Fibroblast of skin of right biceps (primary cell): ENCODE data around the gene ALDH7A1.
"Not testable (repeated sequence)": the region's sequence is repeated elsewhere in the genome, so short reads cannot be mapped to it uniquely, and the experiment has no call there.

Experiments used
- DNase-seq: peaks from one replicate; pipeline ENCODE4 v3.0.0-alpha.2; 2013

ALDH7A1 gene

DNA sequence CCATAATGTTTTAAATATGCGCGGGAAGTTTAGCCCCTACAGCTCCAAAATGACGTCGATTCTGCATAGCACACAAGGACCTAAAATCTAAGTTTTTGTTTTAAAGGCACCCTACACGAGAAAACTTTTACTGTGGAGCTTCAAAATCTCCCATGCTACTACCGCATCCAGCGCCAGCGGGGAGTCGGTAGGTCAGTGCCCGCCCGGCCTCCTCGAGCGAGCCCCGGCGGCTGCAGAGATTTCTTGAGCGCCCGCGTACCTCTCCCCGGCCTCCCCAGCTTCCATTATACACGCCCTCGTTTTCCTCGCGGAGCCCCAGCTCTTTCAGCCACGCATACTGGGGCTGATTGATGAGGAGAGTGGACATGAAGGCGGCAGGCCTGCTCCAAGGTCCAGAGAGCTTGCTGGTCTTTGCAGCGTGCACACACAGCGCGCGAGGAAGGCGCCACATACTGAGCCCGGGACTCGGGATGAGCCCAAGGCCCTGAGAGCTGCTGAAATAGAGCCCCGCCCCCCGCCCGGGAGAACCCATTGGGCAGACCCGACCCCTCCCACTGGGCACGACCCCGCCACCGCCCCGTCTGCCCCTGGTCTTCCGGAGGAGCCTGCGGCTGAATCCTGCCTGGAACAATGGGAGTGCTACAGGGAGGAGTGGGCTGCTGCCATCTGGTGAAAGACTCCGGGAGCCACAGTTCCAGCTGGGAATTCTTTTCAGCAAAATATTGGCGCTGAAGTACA lies at the start of gene ALDH7A1:
Gene ALDH7A1 (minus strand): TSS at position 472 of the 738 bp plus-strand sequence. CDS start 21 bp downstream, at position 451.
- peak; percentile 97 for DNase-seq

DNA sequence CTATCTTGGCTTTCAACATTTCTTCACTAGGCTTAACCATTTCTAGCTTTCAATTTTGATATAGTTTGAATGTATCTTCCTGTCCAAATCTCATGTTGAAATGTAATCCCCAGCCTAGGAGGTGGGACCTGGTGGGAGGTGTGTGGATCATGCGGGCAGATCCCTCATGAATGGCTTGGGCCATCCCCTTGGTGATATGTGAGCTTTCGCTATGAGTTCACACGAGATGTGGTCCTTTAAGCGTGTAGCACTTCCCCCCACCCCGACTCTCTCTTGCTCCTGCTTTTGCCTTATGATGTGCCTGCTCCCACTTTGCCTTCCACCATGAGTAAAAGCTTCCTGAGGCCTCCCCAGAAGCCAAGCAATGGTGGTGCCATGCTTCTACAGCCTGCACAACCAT lies 46.4 kb upstream of the ALDH7A1 start:
- DNase-seq, result no peak

DNA sequence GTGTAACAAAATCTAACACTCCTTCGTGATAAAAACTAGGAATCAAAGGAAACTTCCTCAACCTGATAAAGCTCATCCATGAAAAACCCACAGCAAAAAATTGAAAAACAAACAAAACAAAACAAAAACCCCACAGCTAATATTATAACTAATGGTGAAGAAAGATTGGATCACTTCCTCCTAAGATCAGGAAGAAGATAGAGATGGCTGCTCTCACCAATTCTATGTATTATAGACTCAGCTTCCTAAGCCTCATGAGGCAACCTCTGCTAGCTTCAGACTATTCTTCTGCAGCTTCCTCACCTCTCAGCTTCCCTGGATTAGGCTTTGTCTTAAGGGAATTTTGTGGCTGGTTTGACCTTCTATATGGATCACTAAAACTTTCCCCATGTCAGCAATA lies 45.8 kb upstream of the ALDH7A1 start:
- no peak for DNase-seq

DNA sequence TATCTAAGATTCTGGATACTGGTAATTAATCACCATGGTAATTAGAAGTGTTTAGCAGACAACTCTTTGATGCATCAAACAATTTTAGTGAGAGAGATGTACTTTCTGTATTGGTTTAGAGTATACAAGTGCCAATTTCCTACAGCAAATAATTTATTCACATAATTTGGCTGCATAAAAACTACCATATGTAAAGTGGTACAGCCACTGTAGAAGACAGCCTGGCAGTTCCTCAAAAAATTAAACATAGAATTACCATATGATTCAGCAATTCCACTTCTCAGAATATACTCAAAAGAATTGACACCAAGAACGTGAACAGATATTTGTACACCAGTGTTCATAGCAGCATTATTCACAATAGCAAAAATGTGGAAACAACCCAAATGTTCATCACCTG lies 41.9 kb upstream of the ALDH7A1 start:
- no peak for DNase-seq

DNA sequence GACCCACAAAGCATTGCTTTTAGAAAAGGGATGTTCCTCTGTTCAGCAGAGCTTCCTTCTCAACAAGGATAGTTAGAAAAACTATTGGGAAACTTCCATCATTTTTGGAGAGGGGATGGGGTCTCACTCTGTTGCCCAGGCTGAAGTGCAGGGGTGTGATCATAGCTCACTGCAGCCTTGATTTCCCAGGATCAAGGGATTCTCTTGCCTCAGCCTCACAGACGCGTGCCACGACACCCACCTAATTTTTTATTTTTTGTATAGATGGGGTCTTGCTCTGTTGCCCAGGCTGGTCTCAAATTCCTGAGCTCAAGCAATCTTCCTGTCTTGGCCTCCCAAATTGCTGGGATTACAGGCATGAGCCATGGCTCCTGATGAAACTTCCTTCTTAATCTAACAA lies 40.6 kb upstream of the ALDH7A1 start:
- DNase-seq, result no peak

DNA sequence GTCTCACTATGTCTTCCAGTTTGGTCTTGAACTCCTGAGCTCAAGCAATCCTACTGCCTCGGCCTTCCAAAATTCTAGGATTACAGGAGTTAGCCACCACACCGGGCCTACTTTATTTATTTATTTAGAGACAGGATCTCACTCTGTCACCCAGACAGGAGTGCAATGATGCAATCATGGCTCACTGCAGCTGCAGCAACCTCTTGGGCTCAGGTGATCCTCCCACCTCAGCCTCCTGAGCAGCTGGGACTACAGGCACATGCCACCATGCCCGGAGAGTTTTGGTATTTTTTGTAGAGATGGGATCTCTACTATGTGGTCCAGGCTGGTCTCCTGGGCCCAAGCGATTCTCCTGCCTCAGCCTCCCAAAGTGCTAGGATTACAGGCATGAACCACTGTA lies 38.5 kb upstream of the ALDH7A1 start:
- DNase-seq, result no peak

DNA sequence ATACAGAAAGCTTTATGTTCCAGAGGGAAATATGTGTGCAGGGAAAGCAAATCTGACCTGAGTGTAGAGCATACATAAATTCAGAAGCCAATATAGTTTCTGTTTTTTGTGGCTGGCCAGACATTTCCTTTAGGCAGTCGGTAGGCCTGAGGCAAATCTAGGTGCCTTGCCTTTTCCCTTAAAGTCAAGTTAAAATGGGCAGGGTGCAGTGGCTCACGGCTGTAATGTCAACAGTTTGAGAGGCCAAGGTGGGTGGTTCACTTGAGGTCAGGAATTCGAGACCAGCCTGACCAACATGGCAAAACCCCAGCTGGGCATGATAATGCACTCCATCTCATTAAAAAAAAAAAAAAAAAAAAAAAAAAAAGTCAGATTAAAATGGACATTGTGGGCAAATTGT lies 36.9 kb upstream of the ALDH7A1 start:
- no peak for DNase-seq

DNA sequence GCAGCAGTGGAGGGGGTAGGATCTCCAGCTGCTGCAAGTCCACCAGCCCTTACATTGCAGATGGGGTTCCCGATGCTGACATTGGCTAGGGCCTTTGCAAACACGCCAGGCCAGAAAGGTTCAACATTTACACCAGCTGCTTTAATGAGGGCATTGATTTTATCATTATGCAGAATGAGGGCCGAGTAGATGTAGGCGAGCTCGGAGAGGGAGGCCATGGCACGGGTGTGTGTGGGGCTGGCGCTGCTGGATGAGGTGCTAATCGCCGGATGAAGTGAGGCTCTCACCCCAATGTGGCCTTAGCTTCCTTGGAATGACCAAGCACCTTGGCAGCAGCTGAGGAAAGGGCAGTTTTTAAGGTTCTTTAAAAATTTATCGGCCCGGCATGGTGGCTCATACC lies 33.1 kb upstream of the ALDH7A1 start:
- DNase-seq, result no peak

DNA sequence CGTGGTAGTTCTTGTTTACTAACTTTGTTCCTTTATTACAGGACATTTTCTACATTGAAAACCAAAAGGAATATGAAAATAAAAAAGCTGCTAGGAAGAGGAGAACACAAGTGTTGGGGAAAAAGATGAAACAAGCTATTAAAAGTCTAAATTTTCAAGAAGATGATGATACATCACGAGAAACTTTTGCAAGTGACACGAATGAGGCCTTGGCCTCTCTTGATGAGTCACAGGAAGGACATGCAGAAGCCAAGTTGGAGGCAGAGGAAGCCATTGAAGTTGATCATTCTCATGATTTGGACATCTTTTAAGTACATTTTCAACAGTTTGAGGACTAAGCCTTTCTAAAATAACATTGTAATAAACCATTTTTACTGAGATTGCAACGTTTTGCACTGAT lies 29.5 kb upstream of the ALDH7A1 start:
- peak; percentile 92 for DNase-seq

DNA sequence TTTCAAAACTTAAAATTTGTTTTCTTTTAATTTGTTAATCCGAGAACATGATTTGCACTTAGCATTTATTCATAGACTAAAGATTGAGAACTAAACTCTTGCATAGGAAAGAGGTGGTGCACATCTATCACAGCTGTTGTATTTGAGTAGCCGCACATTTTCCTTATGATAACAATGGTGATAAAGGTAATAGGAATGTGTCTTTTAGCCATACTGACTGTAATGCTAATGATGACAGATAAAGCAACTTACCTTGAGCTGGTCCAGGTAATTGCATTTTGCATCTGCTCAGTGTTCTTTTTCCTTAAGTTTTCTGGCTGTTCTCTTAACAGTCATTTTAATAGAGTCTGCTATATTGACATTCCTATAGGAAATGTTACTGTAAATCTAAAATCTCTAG lies 24.8 kb upstream of the ALDH7A1 start:
- DNase-seq, result no peak

DNA sequence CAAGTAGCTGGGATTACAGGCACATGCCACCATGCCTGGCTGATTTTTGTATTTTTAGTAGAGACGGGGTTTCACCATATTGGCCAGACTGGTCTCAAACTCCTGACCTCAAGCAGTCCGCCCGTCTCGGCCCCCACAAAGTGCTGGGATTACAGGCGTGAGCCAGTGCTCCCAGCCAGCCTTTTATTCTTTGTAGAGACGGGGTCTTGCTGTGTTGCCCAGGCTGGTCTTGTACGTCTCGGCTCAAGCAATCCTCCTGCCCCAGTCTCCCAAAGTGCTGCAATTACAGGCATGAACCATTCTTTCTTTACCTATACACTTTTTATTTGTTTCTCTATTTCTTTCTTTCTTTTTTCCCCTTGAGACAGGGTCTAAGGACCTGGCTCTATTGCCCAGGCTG lies 22.6 kb upstream of the ALDH7A1 start:
- DNase-seq, result not testable (repeated sequence)

DNA sequence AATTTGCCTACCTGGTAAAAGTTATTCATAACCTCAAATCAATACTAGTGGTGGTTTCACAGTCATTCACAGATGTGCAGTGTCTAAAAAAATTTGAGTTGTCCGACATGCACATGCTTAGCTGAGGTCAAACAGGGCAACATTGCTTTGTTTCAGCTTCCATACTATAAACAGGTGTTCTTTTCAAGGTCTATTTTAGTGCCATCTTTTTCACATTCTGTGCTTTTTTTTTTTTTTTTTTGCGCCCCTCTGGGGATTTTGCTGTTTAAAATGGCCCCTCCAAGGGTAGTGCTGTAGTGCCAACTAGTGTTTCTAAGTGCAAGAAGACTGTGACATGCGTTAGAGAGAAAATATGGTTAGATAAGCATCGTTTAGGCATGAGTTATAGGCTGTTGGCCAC lies 20.3 kb upstream of the ALDH7A1 start:
- DNase-seq, result no peak

DNA sequence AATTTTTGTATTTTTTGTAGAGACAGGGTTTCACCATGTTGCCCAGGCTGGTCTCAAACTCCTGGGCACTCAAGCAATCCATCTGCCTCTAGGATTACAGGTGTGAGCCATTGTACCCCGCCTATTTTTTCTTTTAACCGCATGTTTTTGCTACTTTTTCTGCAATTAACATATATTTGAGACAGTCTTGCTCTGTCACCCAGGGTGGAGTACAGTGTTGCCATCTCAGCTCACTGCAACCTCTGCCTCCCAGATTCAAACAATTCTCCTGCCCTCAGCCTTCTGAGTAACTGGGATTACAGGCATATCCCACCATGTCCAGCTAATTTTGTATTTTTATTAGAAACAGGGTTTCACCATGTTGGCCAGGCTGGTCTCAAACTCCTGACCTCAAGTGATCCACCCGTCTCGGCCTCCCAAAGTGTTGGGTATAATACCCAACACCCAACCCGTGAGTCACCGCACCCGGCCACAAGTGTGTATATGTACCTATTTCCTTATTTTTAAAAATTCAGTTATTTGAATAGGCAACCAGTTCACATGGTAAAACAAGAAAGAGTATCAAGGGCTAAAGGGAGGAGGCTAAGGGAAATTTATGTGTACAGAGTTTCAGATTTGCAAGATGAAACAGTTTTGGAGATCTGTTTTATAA lies 19.0 kb upstream of the ALDH7A1 start:
- no peak for DNase-seq

DNA sequence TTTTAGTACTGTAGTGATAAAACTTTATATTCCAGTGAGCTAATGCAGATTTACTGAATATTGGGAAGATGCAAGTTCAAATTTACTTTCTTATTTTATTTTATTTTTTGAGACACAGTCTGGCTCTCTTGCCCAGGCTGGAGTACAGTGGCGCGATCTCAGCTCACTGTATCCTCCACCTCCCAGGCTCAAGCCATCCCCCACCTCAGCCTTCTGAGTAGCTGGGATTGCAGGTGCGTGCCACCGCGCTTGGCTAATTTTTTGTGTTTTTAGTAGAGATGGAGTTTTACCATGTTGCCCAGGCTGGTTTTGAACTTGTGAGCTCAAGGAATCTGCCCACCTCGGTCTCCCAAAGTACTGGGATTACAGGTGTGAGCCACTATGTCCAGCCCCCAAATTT lies 15.6 kb upstream of the ALDH7A1 start:
- no peak for DNase-seq

DNA sequence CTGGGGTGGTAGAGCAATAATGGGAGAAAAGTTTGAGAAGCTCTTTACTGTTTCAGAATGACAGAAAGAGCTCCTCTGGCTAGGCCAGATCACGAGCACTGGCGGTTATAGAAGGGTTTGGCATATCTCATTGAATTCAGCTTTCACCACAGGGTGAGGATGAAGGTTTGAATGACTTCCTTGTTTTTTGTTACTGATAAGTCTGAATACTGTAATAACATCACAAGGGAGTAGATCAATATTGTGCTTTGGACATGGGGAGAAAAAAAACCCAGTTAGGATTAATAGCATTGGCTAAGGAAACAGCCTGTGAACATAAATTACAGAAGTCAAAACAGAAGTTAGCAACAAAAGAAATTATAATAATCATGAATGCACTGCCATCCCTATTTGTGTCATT lies 15.1 kb upstream of the ALDH7A1 start:
- no peak for DNase-seq

DNA sequence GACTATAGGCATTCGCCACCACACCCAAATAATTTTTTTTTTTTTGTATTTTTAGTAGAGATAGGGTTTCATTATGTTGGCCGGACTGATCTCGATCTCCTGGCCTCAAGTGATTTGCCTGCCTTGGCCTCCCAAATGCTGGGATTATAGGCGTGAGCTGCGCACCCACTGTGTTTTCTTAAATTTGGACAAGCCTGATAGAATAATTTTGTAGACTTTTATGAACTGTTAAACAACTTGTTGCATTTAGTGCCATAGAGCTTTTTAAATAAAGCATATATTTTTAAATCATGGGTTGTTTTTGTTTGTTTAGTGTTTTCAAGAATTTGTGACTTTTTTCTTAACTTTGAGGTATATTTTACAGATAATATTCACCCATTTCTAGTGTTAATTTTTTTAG lies 10.5 kb upstream of the ALDH7A1 start:
- no peak for DNase-seq

DNA sequence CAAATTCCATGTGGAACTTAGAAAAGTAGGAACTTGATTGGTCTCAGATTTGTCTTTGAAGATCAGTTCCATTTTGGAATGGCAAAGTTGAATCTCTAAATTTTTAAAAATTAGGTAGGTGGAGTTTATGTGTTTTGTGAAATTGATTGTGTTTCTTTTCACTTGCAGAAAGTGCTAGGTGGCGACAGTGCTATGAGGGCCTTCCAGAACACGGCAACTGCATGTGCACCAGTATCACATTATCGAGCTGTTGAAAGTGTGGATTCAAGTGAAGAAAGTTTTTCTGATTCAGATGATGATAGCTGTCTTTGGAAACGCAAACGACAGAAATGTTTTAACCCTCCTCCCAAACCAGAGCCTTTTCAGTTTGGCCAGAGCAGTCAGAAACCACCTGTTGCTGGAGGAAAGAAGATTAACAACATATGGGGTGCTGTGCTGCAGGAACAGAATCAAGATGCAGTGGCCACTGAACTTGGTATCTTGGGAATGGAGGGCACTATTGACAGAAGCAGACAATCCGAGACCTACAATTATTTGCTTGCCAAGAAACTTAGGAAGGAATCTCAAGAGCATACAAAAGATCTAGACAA lies 8.5 kb upstream of the ALDH7A1 start:
- DNase-seq, result no peak

DNA sequence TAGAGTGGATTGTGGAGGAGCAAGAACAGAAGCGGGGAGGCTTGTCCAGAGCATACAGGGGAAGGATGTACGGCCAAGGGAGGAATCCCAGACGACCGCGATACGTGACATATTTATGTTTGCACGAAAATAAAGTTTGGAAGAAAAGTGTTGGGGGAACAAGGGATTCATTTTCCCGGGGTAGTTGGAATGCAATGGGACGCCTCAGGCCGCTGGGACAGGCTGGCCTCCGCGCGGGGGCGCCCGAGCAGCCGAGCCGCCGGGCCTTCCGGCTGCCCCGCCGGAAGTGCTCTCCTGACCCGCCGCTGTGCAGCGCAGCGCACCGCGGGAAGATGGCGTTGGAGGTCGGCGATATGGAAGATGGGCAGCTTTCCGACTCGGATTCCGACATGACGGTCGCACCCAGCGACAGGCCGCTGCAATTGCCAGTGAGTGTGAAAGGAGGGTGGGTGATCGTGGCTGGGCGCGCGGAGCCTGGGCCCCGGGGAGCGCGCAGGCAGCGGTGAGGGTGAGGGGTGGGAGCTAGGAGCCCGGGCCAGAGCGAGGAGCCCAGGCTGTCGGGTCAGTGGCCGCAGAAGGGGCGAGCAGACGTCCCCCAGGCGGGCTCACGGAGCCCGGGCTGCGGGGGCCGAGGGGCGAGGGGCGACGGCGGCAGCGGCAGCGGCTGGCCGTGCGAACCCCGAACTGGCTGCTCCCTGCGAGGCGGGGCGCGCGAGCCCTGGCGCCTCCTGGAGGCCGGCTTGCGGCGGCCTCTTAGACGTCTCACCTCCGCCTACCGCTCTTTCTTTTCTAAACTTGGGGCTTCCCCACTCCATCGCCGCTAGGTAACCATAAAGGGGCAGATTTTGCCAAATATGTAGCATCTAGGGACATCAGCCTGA lies 5.9 kb upstream of the ALDH7A1 start, which contains the start of gene PHAX:
Gene PHAX (plus strand): TSS at position 317 of the 881 bp plus-strand sequence. CDS start 16 bp downstream, at position 333.
- DNase-seq, result peak; percentile 83

DNA sequence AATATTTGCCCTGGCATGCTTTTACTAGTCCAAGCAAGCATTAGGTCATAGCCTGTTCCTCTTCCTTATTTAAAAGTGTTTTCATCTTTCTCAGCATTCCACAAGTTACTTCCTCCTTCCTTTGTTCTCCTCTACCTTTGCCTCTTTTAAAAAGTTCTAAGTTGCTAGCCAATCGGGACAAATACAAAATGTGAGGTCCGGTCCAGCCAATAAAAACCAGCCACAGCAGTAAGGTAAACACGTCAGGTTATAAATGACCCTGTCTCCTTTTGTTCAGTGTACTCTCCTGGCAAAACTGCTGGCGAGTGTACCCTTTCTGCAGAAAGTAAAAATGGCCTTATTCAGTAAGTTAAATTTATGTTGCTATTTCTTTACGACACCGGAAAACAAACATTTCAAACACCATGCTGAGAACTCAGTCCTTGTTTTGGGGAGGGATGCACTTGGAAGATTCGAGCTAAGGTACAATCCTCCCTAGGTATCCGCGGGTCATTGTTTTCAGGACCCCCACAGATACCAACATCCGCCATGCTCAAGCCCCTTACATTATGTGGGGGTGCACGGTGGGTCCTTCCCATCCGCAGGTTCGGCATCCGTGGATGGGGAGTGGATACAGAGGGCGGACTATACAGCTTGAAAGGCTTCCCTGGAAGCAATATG lies 5.1 kb upstream of the ALDH7A1 start:
- DNase-seq, result not testable (repeated sequence)

DNA sequence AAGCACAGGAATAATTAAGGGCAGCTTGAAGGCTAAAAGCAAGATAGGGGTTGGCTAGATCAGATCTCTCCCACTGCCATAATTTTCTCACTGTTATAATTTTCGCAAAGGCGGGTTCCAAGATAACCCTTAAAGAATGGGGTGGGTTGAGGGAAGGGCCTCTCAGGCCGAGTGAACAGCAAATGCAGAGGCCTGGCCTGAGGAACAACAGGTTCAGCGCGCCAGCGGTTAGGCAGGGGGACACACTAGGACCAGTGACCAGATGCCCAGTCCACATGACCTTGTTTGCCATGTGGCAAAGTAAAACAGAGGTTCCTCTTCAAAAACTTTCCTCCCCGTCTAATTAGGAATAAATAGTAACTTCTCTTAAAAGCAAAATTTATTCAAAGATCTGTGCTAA lies 4.5 kb upstream of the ALDH7A1 start:
- no peak for DNase-seq

DNA sequence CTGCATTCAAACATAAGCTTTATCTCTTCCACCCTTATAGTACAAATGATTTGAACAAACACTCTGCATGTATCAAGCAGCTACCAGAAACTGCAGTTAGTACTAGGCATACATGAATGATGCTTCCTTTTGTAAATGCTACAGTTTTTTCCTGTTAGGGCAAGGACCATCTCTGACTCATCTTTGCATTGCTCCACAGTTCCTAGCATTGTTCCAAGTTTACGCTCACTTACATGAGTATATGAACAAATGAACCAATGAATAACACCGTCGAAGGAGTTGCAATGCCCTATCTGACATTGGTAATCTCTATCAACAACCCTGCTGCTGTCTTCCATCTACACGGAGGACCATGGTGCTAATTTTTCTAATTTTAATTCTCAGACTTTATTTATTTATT lies 2.1 kb upstream of the ALDH7A1 start:
- DNase-seq, result peak; percentile 69

DNA sequence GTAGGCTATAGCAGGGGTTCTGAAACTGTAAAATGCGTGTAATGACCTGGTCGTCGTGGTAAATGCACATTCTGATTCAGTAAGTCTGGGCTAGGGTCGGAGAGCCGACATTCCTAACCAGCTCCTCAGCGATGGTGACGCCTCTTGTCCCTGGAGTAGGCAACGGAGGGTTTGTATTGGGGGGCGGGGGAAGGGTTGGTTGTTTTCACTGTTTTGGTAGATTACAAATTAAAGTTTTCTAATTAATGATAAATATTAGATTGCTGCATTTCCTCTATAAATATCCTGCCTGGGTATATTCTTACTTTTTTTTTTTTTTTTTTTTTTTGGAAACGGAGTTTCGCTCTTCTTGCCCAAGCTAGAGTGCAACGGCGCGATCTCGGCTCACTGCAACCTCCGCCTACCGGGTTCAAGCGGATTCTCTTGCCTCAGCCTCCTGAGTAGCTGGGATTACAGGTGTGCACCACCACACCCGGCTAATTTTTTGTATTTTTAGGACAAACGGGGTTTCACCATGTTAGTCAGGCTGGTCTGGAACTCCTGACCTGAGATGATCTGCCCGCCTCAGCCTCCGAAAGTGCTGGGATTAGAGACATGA lies 566 bp upstream of the ALDH7A1 start:
- DNase-seq, result no peak
